H54 (cell line): Measurements from ENCODE around the gene FES.
"Not testable (repeated sequence)": the region's sequence is repeated elsewhere in the genome, so short reads cannot be mapped to it uniquely, and the experiment has no call there.

Experiments used
- DNase-seq: peaks from one replicate; pipeline ENCODE4 v3.0.0; 2011; ENCODE audit warnings: low spot score, mixed read lengths; ENCODE audit not compliant: insufficient read length
- FAIRE-seq: peaks from 3 replicates; lab custom pipeline; 2011; peaks lifted over from hg19 to GRCh38; lab: Jason Lieb, UNC
- POLR2A ChIP-seq: IDR thresholded peaks from 2 replicates; pipeline ENCODE4 v1.6.1; 2011; ENCODE audit warnings: low read depth, mild to moderate bottlenecking, low read length

Gene FES

GRCh38 chr15:90883976-90884718, at the start of gene FES:
Gene FES (plus strand): TSS chr15:90884504. CDS start chr15:90885046, 542 bp downstream.
- FAIRE-seq (no peak), DNase-seq (no peak)
- TF ChIP-seq POLR2A = no peak

- TF ChIP-seq POLR2A = no peak
- no peak for FAIRE-seq
Measured at GRCh38 chr15:90834626-90835025, 49.7 kb upstream of the FES start.

DNA sequence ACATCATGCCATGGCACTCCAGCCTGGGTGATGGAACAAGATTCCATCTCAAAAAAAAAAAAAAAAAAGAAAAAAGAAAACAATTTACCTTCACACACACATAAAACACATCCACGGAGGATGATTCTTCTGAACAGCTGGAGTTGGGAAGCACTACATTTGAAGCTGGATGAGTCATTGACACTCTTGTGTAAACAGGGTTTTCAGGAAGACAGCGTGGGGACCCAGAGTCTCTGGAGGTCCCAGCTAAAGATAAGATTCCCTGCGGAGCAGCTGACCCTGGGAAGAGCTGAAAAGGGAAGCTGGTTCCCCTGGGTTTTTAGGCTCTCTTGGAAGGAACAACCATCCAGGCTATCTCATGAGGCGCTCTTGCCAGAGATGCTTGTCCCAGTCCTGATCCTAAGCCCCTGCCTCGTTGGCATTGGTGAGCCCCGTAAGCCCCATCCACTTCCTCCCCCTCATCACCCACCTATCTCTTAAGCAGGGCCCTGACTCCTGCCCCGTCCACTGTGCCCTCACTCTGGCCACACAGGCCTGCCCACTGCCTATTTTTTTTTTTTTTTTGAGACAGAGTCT, 47.9 kb upstream of the FES start:
- no peak for TF ChIP-seq POLR2A
- no peak for FAIRE-seq
- no peak for DNase-seq

More at GRCh38 chr15:90834626-90835025, 49.7 kb upstream of the FES start:
- no peak for DNase-seq

GRCh38 chr15:90837094-90837493, 47.2 kb upstream of the FES start:
- no peak for FAIRE-seq
- no peak for TF ChIP-seq POLR2A
- DNase-seq = no peak

DNA sequence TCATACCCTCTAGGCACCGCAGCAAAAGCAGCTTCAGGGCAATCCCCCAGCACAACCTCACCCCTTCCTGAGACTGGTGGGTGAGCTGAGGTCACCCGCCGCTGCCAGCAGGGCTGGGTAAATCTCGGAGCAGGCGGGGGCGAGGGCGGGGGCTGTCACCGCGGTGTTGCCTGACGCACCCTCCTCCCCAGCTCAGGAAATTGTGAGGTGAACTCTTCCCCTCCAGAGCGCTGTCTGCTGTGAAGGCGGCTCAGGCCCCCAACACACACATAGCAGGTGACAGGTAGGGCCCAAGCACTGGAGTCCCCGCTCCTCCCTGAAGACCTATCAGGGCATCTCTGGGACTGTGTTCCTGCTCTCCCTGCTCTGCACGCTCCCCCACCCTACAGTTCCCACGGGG, 46.2 kb upstream of the FES start:
- TF ChIP-seq POLR2A = no peak
- DNase-seq = no peak
- FAIRE-seq = no peak

DNA sequence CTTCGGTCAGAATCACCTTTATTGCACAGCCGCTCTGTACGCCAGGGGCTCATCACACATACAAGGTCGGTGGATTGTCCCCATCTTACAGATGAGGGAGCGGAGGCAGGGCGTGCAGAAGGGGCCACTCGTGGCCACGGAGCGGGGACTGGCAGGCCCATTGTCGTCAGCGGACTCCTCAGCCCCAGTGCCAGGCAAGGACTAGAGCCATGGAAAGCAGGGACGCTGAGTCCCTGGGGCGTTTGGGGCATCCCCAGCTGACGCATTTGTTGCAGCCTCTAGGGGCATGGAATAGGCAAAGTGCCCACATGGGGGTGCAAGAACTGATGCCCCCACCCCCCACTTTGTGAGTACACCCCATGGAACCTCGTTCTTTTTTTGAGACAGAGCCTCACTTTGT, 45.8 kb upstream of the FES start:
- no peak for FAIRE-seq
- no peak for TF ChIP-seq POLR2A

DNA sequence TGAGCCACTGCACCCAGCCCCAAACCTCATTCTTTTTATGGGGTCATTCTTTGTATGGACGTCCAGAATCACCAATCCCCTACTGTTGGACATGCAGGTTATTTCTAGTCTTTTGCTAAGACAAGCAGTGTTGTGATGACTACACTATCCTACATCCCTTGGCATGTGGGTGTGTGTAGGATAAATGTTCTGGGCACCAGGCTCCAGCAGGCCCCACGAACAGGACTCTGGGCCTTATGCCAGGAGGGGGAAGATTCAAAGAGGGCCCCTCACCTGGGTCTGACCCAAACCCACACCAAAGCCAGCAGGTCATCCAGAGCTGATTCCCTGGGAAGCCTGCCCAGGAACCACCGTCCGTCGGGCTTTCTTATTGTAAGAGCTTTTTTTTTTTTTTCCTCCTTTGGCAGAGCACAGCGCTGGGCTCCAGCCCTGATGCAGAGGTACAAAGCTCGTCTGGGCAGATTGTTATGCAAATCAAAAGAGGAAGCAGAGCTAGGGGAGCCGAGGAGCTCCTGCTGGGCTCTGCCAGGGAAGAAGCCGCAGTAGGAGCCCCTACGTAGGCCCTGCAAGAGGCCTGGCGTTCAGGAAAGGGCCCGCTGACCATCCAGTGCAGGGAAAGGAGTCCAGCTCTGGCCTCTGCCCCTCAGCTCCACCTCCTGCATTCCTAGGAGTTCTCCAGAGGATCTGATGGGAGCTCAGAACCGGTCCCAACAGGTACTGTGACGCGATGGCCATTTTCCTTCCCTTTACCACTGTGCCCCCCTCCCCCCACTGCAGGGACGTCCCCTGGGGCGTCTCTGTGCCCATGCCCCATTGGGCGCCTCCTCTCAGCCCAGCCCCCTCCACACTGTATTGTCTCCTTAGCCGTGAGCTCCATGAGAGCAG, 44.9 kb upstream of the FES start:
- no peak for FAIRE-seq
- TF ChIP-seq POLR2A = no peak
- no peak for DNase-seq

More for the DNA sequence above, 45.8 kb upstream of the FES start:
- DNase-seq = no peak

GRCh38 chr15:90840157-90840855, 44.0 kb upstream of the FES start:
- no peak for TF ChIP-seq POLR2A
- no peak for DNase-seq
- FAIRE-seq = no peak

DNA sequence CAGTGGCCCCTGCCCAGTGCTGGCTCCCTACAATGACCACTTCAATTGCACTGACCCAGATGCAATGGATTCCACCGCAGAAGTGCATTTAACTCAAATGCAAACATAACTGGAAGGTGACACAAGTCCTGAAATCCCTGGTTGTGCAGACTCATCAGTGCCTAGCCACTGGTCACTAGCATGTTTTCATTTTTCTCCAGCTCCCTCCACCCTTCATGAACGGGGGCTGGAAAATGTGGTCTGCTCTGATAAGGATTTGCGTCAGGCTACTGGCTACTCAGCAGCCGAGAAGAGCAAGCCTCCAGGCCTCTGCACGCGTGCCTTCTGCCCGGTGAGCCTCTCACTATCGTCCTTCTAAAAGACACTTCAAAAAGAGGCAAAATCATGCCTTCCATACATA, 43.4 kb upstream of the FES start:
- FAIRE-seq (no peak), DNase-seq (no peak)
- no peak for TF ChIP-seq POLR2A

GRCh38 chr15:90844696-90845095, 39.6 kb upstream of the FES start:
- no peak for DNase-seq
- no peak for FAIRE-seq
- no peak for TF ChIP-seq POLR2A

DNA sequence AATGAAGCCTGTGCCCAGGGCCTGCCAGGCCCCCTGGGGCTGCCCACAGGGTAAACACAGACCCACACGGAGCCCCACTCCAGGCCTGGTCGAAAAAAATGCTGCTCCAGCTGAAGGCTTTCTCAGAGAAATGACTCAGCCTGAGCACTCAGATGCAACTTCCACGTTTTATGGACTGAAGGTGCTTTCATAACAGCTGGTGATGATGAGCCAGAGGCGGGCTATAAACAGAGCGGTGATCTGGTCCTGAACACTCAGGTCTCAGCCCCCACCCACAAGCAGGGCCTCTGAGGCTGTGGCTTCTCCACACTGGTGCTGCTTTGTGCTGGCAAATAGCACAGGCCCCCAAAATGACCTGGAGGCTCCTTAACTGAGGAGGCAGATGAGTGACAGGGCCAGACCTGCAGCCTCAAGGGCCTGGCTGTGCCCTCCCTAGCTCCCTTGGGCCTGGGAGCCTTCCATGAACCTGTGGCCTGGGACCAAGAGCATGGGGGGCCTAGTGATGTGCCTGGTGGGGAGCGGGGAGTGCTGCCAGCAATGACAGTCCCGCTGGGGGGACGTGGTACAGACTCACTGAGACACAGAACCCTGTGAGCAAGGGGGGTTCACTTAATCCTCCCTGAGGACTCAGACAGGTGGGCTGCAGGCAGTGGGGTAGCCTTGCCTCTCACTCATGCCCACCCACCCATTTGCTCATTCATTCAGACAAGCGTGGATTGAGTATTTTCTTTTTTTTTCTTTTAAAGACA, 38.9 kb upstream of the FES start:
- peak; percentile 63 for DNase-seq
- peak; percentile 52 for FAIRE-seq
- no peak for TF ChIP-seq POLR2A

GRCh38 chr15:90849424-90849823, 34.9 kb upstream of the FES start:
- FAIRE-seq, DNase-seq: not testable (repeated sequence)

- DNase-seq = no peak
- no peak for FAIRE-seq
- TF ChIP-seq POLR2A = no peak
Measured at GRCh38 chr15:90851114-90851513, 33.2 kb upstream of the FES start.
